ENCODE measurements around the gene SYCP2L.

The SYCP2L gene

DNA sequence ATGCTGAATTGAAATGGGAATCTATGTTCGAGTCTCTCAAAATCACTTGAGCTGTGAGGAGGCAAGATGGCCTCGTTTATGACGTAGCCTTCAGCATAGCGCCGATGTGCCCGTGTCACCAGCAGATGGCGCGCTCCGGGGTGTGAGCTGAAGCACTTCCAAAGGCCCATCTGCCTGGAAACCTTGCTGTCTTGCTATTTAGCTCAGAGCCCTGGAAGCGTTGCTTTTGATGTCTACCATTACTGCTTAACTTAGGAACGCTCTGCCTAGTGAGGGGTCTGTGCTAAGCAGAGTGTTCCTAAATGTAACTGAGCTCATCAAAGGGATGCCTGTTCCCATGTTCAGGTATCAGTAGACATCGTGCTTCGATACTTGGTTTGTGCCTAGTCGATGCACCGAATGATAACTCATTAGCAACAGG is 67.7 kb downstream of the SYCP2L start:
- Histone ChIP-seq H3K4me3 (ENCODE audit: low read length) (no peak overlapping the region), H3K36me3 (ENCODE audit: control insufficient read depth, low read length) (no peaks in the 10 kb centered on the region), H3K4me2 (ENCODE audit: low read length) (no peak overlapping the region), H3K27me3 (ENCODE audit: control insufficient read depth, low read length) (peaks cover 12% of the 10 kb centered on the region; the same call in 1 of the 2 replicates), H3K9me3 (ENCODE audit: control insufficient read depth, insufficient read depth, low read length) (no peaks in the 10 kb centered on the region), H3F3A (ENCODE audit: control insufficient read depth, insufficient read depth) (no peaks in the 10 kb centered on the region), H4K20me1 (ENCODE audit: control insufficient read depth, insufficient read depth, low read depth, low read length) (no peaks in the 10 kb centered on the region), H3K79me2 (ENCODE audit: control insufficient read depth, low read length) (no peaks in the 10 kb centered on the region), H3K9me2 (replicated peaks; ENCODE audit: control insufficient read depth, low read length) (no peaks in the 10 kb centered on the region), H3K27ac (ENCODE audit: low read depth, low read length) (no peak overlapping the region), H3K4me1 (ENCODE audit: control insufficient read depth, low read length) (no peaks in the 10 kb centered on the region)
- TF ChIP-seq EZH2phosphoT487 (IDR thresholded peaks at IDR 0.05; ENCODE audit: borderline replicate concordance, low read length) = no peak
- TF ChIP-seq, protein P1, sequence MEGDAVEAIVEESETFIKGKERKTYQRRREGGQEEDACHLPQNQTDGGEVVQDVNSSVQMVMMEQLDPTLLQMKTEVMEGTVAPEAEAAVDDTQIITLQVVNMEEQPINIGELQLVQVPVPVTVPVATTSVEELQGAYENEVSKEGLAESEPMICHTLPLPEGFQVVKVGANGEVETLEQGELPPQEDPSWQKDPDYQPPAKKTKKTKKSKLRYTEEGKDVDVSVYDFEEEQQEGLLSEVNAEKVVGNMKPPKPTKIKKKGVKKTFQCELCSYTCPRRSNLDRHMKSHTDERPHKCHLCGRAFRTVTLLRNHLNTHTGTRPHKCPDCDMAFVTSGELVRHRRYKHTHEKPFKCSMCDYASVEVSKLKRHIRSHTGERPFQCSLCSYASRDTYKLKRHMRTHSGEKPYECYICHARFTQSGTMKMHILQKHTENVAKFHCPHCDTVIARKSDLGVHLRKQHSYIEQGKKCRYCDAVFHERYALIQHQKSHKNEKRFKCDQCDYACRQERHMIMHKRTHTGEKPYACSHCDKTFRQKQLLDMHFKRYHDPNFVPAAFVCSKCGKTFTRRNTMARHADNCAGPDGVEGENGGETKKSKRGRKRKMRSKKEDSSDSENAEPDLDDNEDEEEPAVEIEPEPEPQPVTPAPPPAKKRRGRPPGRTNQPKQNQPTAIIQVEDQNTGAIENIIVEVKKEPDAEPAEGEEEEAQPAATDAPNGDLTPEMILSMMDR (IDR thresholded peaks at IDR 0.05; ENCODE audit: low read depth, low read length, poor library complexity, severe bottlenecking) = peak; percentile 96

DNA sequence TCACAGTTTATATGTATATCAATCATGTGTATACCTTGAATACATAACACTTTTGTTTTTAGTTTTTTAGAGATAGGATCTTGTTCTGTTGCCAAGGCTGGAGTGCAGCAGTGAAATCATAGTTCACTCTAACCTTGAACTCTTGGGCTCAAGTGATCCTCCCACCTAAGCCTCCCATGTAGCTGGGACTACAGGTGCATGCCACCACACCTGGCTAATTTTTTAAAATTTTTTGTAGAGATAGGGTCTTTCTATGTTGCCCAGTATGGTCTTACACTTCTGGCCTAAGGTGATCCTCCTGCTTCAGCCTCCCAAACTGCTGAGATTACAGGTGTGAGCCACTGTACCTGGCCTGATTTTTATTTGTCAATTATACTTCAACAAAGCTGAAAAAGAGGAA is 69.9 kb downstream of the SYCP2L start:
- Histone ChIP-seq H3K9me3 (ENCODE audit: control insufficient read depth, insufficient read depth, low read length) (no peaks in the 10 kb centered on the region), H4K20me1 (ENCODE audit: control insufficient read depth, insufficient read depth, low read depth, low read length) (no peaks in the 10 kb centered on the region), H3K27me3 (ENCODE audit: control insufficient read depth, low read length) (0 out of 2 replicates have a peak, but pooled peaks cover 5% of the 10 kb centered on the region), H3K27ac (ENCODE audit: low read depth, low read length) (no peak overlapping the region), H3K4me1 (ENCODE audit: control insufficient read depth, low read length) (no peaks in the 10 kb centered on the region), H3K4me3 (ENCODE audit: low read length) (no peak overlapping the region), H3K79me2 (ENCODE audit: control insufficient read depth, low read length) (no peaks in the 10 kb centered on the region), H3K36me3 (ENCODE audit: control insufficient read depth, low read length) (no peaks in the 10 kb centered on the region), H3F3A (ENCODE audit: control insufficient read depth, insufficient read depth) (no peaks in the 10 kb centered on the region), H3K4me2 (ENCODE audit: low read length) (no peak overlapping the region), H3K9me2 (replicated peaks; ENCODE audit: control insufficient read depth, low read length) (no peaks in the 10 kb centered on the region)
- no peak for TF ChIP-seq EZH2phosphoT487 (IDR thresholded peaks at IDR 0.05; ENCODE audit: borderline replicate concordance, low read length)

DNA sequence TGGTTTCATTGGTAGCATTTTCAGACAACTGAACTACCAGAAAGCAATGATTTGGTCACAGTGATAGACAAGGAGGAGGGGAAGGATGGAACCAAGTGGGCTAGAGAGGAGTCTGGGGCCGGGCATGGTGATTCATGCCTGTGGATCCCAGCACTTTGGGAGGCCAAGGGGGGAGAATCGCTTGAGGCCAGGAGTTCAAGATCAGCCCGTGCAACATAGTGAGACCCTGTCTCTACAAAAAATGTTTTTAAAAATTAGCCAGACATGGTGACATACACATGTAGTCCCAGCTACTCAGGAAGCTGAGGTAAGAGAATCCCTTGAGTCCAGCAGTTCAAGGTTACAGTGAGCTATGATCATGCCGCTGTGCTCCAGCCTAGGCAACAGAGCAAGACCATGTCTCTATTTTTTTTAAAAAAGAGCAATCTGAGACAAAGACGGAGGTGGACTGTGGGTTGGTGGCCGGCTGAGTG is 70.6 kb downstream of the SYCP2L start:
- H3K27ac ChIP-seq (ENCODE audit: low read depth, low read length) = no peak overlapping the region
- TF ChIP-seq, protein P1 (IDR thresholded peaks at IDR 0.05; ENCODE audit: low read depth, low read length, poor library complexity, severe bottlenecking) = no peak
- no peak for TF ChIP-seq EZH2phosphoT487 (IDR thresholded peaks at IDR 0.05; ENCODE audit: borderline replicate concordance, low read length)
- no peak overlapping the region for H3K4me2 ChIP-seq (ENCODE audit: low read length)

DNA sequence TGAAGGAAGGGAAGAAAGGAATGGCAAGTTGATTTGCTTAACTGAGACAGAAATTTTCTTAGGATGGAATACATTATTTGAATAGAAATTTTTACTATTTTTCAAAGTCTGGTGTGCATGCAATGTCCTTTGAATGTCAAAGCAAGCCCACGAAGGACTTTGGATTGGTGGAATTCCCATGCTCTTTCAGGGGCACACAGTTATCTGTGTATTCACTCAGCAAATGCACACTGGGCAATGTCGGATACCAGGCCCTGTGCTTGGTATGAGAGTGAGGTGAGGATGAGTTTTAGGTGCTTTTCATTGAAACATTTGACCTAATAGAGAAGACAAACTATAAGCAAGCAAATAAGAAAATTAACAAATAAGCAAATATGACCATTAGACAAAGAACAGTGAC is 73.3 kb downstream of the SYCP2L start:
- peaks cover 2% of the 10 kb centered on the region; the same call in 1 of the 2 replicates for H3K27me3 ChIP-seq (ENCODE audit: control insufficient read depth, low read length)
- H3K4me2 ChIP-seq (ENCODE audit: low read length) = no peak overlapping the region
- TF ChIP-seq EZH2phosphoT487 (IDR thresholded peaks at IDR 0.05; ENCODE audit: borderline replicate concordance, low read length) = no peak
- TF ChIP-seq, protein P1 (IDR thresholded peaks at IDR 0.05; ENCODE audit: low read depth, low read length, poor library complexity, severe bottlenecking) = no peak
- H3K9me2 ChIP-seq (replicated peaks; ENCODE audit: control insufficient read depth, low read length) = no peaks in the 10 kb centered on the region
- H3K9me3 ChIP-seq (ENCODE audit: control insufficient read depth, insufficient read depth, low read length) = no peaks in the 10 kb centered on the region; the same call in 1 of the 2 replicates
- H3K27ac ChIP-seq (ENCODE audit: low read depth, low read length) = no peak overlapping the region
- no peaks in the 10 kb centered on the region for H3K79me2 ChIP-seq (ENCODE audit: control insufficient read depth, low read length)
- H3K4me1 ChIP-seq (ENCODE audit: control insufficient read depth, low read length) = no peaks in the 10 kb centered on the region
- no peaks in the 10 kb centered on the region for H3F3A ChIP-seq (ENCODE audit: control insufficient read depth, insufficient read depth)
- H3K4me3 ChIP-seq (ENCODE audit: low read length) = no peak overlapping the region
- H4K20me1 ChIP-seq (ENCODE audit: control insufficient read depth, insufficient read depth, low read depth, low read length) = no peaks in the 10 kb centered on the region
- H3K36me3 ChIP-seq (ENCODE audit: control insufficient read depth, low read length) = no peaks in the 10 kb centered on the region

More for the DNA sequence above, 70.6 kb downstream of the SYCP2L start:
- Histone ChIP-seq H3K9me3 (ENCODE audit: control insufficient read depth, insufficient read depth, low read length) (no peaks in the 10 kb centered on the region), H3K27me3 (ENCODE audit: control insufficient read depth, low read length) (no peaks in the 10 kb centered on the region; the same call in 1 of the 2 replicates), H3K36me3 (ENCODE audit: control insufficient read depth, low read length) (no peaks in the 10 kb centered on the region), H3K4me1 (ENCODE audit: control insufficient read depth, low read length) (no peaks in the 10 kb centered on the region), H4K20me1 (ENCODE audit: control insufficient read depth, insufficient read depth, low read depth, low read length) (no peaks in the 10 kb centered on the region), H3K9me2 (replicated peaks; ENCODE audit: control insufficient read depth, low read length) (no peaks in the 10 kb centered on the region), H3K4me3 (ENCODE audit: low read length) (no peak overlapping the region), H3F3A (ENCODE audit: control insufficient read depth, insufficient read depth) (no peaks in the 10 kb centered on the region), H3K79me2 (ENCODE audit: control insufficient read depth, low read length) (no peaks in the 10 kb centered on the region)
